ENCODE data around the gene PLXNA4. TPM values are rescaled to one million over a fixed set of nuclear protein-coding genes. Genes with fewer than 3 reads are reported as not detected.

PLXNA4 gene
- total RNA-seq, 1 experiment from 2014 or later, result not detected

GRCh38 chr7:132142006-132142405 is 434.3 kb downstream of the PLXNA4 start:
- no peaks in the 10 kb centered on the region for H3K36me3 ChIP-seq (ENCODE audit: control insufficient read depth in 1 of 2, insufficient read depth in 2 of 2, low read length in 2 of 2)
- H3K4me1 ChIP-seq (ENCODE audit: control insufficient read depth in 1 of 2, insufficient read depth in 2 of 2, low read length in 2 of 2), result no peaks in the 10 kb centered on the region
- no peak for DNase-seq (ENCODE audit: low read depth, low spot score)
- H3K9ac ChIP-seq (ENCODE audit: low read length), result no peak overlapping the region
- H3K27me3 ChIP-seq (ENCODE audit: insufficient read depth, low read length), result peaks cover 87% of the 10 kb centered on the region
- no peak overlapping the region for H3K27ac ChIP-seq (ENCODE audit: low read depth, low read length)
- H4K20me1 ChIP-seq (ENCODE audit: insufficient read depth), result no peaks in the 10 kb centered on the region
- H3K79me2 ChIP-seq (ENCODE audit: insufficient read depth, low read length), result no peaks in the 10 kb centered on the region
- intact Hi-C loops (cut with micrococcal nuclease), result no loop called here
- TF ChIP-seq EZH2 (IDR thresholded peaks at IDR 0.05) (no peak), ELF1 (IDR thresholded peaks at IDR 0.05; ENCODE audit: borderline replicate concordance, low read depth) (no peak), POLR2AphosphoS5 (IDR thresholded peaks at IDR 0.05; ENCODE audit: low read depth, low read length) (no peak), ZFX (IDR thresholded peaks at IDR 0.05) (no peak), CTCF (IDR thresholded peaks at IDR 0.05 in 2 of 3, conservative IDR thresholded peaks at IDR 0.05 in 1 of 3; ENCODE audit: borderline replicate concordance in 1 of 3, insufficient read depth in 1 of 3, low read depth in 2 of 3, low read length in 2 of 3) (no peak), YY1 (IDR thresholded peaks at IDR 0.05; ENCODE audit: extremely low read depth, insufficient replicate concordance, low read depth, low read length) (no peak), TCF7L2 (IDR thresholded peaks at IDR 0.05; ENCODE audit: borderline replicate concordance, extremely low read depth, insufficient read depth, insufficient read length) (no peak), SIN3A (IDR thresholded peaks at IDR 0.05; ENCODE audit: low read depth) (no peak), EZH2phosphoT487 (IDR thresholded peaks at IDR 0.05; ENCODE audit: borderline replicate concordance) (no peak), CEBPB (IDR thresholded peaks at IDR 0.05; ENCODE audit: low read depth) (no peak), POLR2A (IDR thresholded peaks at IDR 0.05; ENCODE audit: borderline replicate concordance, extremely low read depth, insufficient read depth, insufficient read length) (no peak), SP1 (IDR thresholded peaks at IDR 0.05; ENCODE audit: low read depth) (no peak), EGR1 (IDR thresholded peaks at IDR 0.05; ENCODE audit: low read depth) (no peak), FOSL1 (IDR thresholded peaks at IDR 0.05; ENCODE audit: low read depth) (no peak), RAD21 (IDR thresholded peaks at IDR 0.05; ENCODE audit: low read depth) (no peak), CBX3 (IDR thresholded peaks at IDR 0.05; ENCODE audit: low read depth) (no peak), ZNF274 (IDR thresholded peaks at IDR 0.05; ENCODE audit: low read depth, low read length) (no peak)
- TF ChIP-seq, protein P1, sequence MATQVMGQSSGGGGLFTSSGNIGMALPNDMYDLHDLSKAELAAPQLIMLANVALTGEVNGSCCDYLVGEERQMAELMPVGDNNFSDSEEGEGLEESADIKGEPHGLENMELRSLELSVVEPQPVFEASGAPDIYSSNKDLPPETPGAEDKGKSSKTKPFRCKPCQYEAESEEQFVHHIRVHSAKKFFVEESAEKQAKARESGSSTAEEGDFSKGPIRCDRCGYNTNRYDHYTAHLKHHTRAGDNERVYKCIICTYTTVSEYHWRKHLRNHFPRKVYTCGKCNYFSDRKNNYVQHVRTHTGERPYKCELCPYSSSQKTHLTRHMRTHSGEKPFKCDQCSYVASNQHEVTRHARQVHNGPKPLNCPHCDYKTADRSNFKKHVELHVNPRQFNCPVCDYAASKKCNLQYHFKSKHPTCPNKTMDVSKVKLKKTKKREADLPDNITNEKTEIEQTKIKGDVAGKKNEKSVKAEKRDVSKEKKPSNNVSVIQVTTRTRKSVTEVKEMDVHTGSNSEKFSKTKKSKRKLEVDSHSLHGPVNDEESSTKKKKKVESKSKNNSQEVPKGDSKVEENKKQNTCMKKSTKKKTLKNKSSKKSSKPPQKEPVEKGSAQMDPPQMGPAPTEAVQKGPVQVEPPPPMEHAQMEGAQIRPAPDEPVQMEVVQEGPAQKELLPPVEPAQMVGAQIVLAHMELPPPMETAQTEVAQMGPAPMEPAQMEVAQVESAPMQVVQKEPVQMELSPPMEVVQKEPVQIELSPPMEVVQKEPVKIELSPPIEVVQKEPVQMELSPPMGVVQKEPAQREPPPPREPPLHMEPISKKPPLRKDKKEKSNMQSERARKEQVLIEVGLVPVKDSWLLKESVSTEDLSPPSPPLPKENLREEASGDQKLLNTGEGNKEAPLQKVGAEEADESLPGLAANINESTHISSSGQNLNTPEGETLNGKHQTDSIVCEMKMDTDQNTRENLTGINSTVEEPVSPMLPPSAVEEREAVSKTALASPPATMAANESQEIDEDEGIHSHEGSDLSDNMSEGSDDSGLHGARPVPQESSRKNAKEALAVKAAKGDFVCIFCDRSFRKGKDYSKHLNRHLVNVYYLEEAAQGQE (IDR thresholded peaks at IDR 0.05; ENCODE audit: low read depth), result no peak
- H3K9me3 ChIP-seq (ENCODE audit: control insufficient read depth in 1 of 2, insufficient read depth in 1 of 2, low read depth in 1 of 2, low read length in 2 of 2), result no peaks in the 10 kb centered on the region
- no peak for ATAC-seq
- BruUV-seq (replicated peaks), result no TSS peak
- ChIA-PET RAD21 (ENCODE audit: low non-redundant PET in 1 of 2, low total read pairs in 2 of 2, uncharacterized antibody in 2 of 2, unreplicated experiment in 2 of 2) (no interaction called here), CTCF (no interaction called here), POLR2A (no interaction called here)
- no peaks in the 10 kb centered on the region for H3K9me2 ChIP-seq (ENCODE audit: insufficient read depth)
- no peak overlapping the region for H3K4me2 ChIP-seq (ENCODE audit: low read length)
- no peak overlapping the region for H2AFZ ChIP-seq (ENCODE audit: low read depth, low read length, poor library complexity, severe bottlenecking)
- H3K4me3 ChIP-seq (replicated peaks in 1 of 2; ENCODE audit: low read depth in 1 of 2, low read length in 2 of 2), result no peak overlapping the region
